ENCODE data around the gene SNX19.

SNX19 gene

GRCh38 chr11:130828741-130829140 is 87.5 kb downstream of the SNX19 start:
- no peak overlapping the region for H3K9ac ChIP-seq (ENCODE audit: low read length)

GRCh38 chr11:130827451-130828377 is 88.6 kb downstream of the SNX19 start:
- no peaks in the 10 kb centered on the region for H3K36me3 ChIP-seq (ENCODE audit: insufficient read depth, low read length)
- no peaks in the 10 kb centered on the region for H4K20me1 ChIP-seq (ENCODE audit: insufficient read depth, low read length)
- H3K27me3 ChIP-seq (ENCODE audit: insufficient read depth, low read length), result no peaks in the 10 kb centered on the region
- H2AFZ ChIP-seq (ENCODE audit: low read length), result no peak overlapping the region
- H3K4me3 ChIP-seq (ENCODE audit: low read depth, low read length, poor library complexity, severe bottlenecking), result no peak overlapping the region
- H3K9me2 ChIP-seq (ENCODE audit: low read depth, low read length), result no peaks in the 10 kb centered on the region
- TF ChIP-seq EZH2 (IDR thresholded peaks at IDR 0.05; ENCODE audit: borderline replicate concordance, low read length) (no peak), CTCF (IDR thresholded peaks at IDR 0.05; ENCODE audit: low read length) (no peak)
- no peaks in the 10 kb centered on the region for H3F3A ChIP-seq (ENCODE audit: insufficient read depth, low read length)
- H3K79me2 ChIP-seq (ENCODE audit: insufficient read depth, low read length), result no peaks in the 10 kb centered on the region
- no peak overlapping the region for H3K9ac ChIP-seq (ENCODE audit: low read length)
- H3K9me3 ChIP-seq (ENCODE audit: low read length), result no peaks in the 10 kb centered on the region
- no peaks in the 10 kb centered on the region for H3K4me1 ChIP-seq (ENCODE audit: insufficient read depth, low read length, severe bottlenecking)
- H3K27ac ChIP-seq (ENCODE audit: low read depth, low read length, poor library complexity, severe bottlenecking), result no peak overlapping the region
- H3K4me2 ChIP-seq (ENCODE audit: low read length), result no peak overlapping the region

More at GRCh38 chr11:130828741-130829140, 87.5 kb downstream of the SNX19 start:
- no peak overlapping the region for H2AFZ ChIP-seq (ENCODE audit: low read length)
- no peaks in the 10 kb centered on the region for H3F3A ChIP-seq (ENCODE audit: insufficient read depth, low read length)
- H4K20me1 ChIP-seq (ENCODE audit: insufficient read depth, low read length), result no peaks in the 10 kb centered on the region
- H3K4me2 ChIP-seq (ENCODE audit: low read length), result no peak overlapping the region
- no peaks in the 10 kb centered on the region for H3K9me3 ChIP-seq (ENCODE audit: low read length)
- no peak overlapping the region for H3K4me3 ChIP-seq (ENCODE audit: low read depth, low read length, poor library complexity, severe bottlenecking)
- no peaks in the 10 kb centered on the region for H3K79me2 ChIP-seq (ENCODE audit: insufficient read depth, low read length)
- no peaks in the 10 kb centered on the region for H3K4me1 ChIP-seq (ENCODE audit: insufficient read depth, low read length, severe bottlenecking)
- H3K36me3 ChIP-seq (ENCODE audit: insufficient read depth, low read length), result no peaks in the 10 kb centered on the region
- H3K9me2 ChIP-seq (ENCODE audit: low read depth, low read length), result no peaks in the 10 kb centered on the region
- no peak overlapping the region for H3K27ac ChIP-seq (ENCODE audit: low read depth, low read length, poor library complexity, severe bottlenecking)
- H3K27me3 ChIP-seq (ENCODE audit: insufficient read depth, low read length), result no peaks in the 10 kb centered on the region
- TF ChIP-seq CTCF (IDR thresholded peaks at IDR 0.05; ENCODE audit: low read length) (no peak), EZH2 (IDR thresholded peaks at IDR 0.05; ENCODE audit: borderline replicate concordance, low read length) (no peak)

GRCh38 chr11:130826572-130826971 is 89.7 kb downstream of the SNX19 start:
- no peak overlapping the region for H2AFZ ChIP-seq (ENCODE audit: low read length)
- no peak overlapping the region for H3K4me2 ChIP-seq (ENCODE audit: low read length)
- TF ChIP-seq EZH2 (IDR thresholded peaks at IDR 0.05; ENCODE audit: borderline replicate concordance, low read length), result no peak
- TF ChIP-seq CTCF (IDR thresholded peaks at IDR 0.05; ENCODE audit: low read length), result no peak
- no peaks in the 10 kb centered on the region for H3K27me3 ChIP-seq (ENCODE audit: insufficient read depth, low read length)
- no peak overlapping the region for H3K27ac ChIP-seq (ENCODE audit: low read depth, low read length, poor library complexity, severe bottlenecking)
- H3K79me2 ChIP-seq (ENCODE audit: insufficient read depth, low read length), result no peaks in the 10 kb centered on the region
- no peaks in the 10 kb centered on the region for H3F3A ChIP-seq (ENCODE audit: insufficient read depth, low read length)
- no peaks in the 10 kb centered on the region for H4K20me1 ChIP-seq (ENCODE audit: insufficient read depth, low read length)
- H3K9me3 ChIP-seq (ENCODE audit: low read length), result no peaks in the 10 kb centered on the region
- H3K9ac ChIP-seq (ENCODE audit: low read length), result no peak overlapping the region
- no peaks in the 10 kb centered on the region for H3K4me1 ChIP-seq (ENCODE audit: insufficient read depth, low read length, severe bottlenecking)
- H3K36me3 ChIP-seq (ENCODE audit: insufficient read depth, low read length), result no peaks in the 10 kb centered on the region
- no peak overlapping the region for H3K4me3 ChIP-seq (ENCODE audit: low read depth, low read length, poor library complexity, severe bottlenecking)
- no peaks in the 10 kb centered on the region for H3K9me2 ChIP-seq (ENCODE audit: low read depth, low read length)

Data from OCI-LY1 (cell line).